ENCODE measurements around the gene BBS9.

BBS9 gene

DNA sequence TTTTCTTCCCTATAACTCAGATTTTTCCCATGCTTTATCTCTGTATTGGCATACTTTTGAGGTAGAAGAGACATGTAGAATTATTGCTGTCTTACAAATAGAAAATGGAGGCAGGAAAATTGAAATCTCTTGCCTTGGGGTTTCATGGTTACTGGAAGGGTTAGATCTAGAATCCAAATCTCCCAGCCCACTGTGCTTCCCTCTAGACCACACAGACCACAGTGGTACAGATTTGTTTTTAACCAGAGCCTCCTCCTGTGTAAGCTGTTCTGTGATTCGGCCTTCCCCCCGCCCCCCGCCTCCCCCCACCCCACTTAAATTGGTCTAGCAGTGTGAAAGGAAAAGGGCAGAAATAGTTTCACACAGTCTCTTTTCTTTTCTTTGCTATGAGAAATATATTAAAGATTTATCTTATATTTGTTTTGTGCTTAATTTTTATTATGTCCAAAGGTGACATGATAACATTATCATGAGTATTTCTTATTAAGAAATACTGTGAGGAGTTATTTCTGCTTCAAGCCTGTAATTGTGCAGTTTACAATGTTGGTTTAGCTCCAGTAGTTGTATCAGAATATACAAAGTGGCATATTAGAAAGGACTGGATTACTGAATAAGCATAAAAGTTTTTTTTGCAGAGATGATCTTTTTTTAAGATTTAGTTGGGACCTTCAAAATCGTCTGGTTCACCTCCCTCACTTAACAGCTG lies 407.2 kb downstream of the BBS9 start:
- in situ Hi-C loops (cut with HindIII; ENCODE audit: low sequenced_read_pairs) = no loop called here

GRCh38 chr7:33537104-33537477 lies 407.7 kb downstream of the BBS9 start:
- in situ Hi-C loops (cut with HindIII; ENCODE audit: low sequenced_read_pairs) = no loop called here

GRCh38 chr7:33539198-33539597 lies 409.8 kb downstream of the BBS9 start:
- in situ Hi-C loops (cut with HindIII; ENCODE audit: low sequenced_read_pairs) = no loop called here

- in situ Hi-C loops (cut with HindIII; ENCODE audit: low sequenced_read_pairs) = no loop called here
Measured at GRCh38 chr7:33539659-33540400, 410.5 kb downstream of the BBS9 start.

- in situ Hi-C loops (cut with HindIII; ENCODE audit: low sequenced_read_pairs) = no loop called here
Measured at GRCh38 chr7:33547880-33548279, 418.5 kb downstream of the BBS9 start.

GRCh38 chr7:33550363-33550762 lies 421.0 kb downstream of the BBS9 start:
- in situ Hi-C loops (cut with HindIII; ENCODE audit: low sequenced_read_pairs) = no loop called here

- in situ Hi-C loops (cut with HindIII; ENCODE audit: low sequenced_read_pairs) = no loop called here
Measured at GRCh38 chr7:33550979-33551378, 421.6 kb downstream of the BBS9 start.

DNA sequence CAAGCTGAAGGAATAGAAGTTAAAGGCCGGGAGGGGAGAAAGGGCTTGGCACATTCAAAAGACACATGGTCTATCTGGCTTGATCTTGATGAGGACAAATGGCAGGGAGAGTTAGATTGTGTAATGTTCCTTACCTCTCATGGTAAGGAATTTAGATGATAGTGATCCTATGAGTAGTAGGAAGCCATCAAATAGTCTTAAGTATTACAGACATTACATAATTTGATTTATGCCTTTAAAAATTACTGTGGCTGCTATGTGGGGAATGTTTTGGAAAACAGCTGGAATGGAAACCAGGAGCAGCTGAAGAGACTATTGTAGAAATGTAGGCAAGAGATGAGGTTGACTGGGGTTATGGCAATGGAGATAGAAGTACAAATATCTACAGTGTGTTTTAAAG lies 424.7 kb downstream of the BBS9 start:
- in situ Hi-C loops (cut with HindIII; ENCODE audit: low sequenced_read_pairs) = no loop called here

- in situ Hi-C loops (cut with HindIII; ENCODE audit: low sequenced_read_pairs) = no loop called here
Measured at GRCh38 chr7:33554576-33554975, 425.2 kb downstream of the BBS9 start.

DNA sequence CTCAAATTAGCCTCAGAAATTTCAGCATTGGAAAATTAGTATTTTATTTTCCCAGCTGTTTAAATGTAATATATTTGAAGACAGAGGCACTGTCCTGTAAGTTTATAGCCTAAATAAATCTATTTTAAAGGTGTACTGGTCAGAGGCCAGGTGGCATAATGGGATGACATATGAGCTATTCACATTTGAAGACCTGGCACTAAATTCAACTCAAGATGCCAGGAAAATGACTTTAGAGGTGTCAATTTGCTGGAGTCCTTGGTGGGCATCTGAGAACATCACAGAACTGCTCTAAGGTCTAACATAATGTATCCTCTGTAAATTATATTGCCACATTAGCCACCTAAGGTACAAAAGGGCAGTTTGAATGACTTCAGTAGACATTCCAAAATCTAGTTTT lies 427.1 kb downstream of the BBS9 start:
- in situ Hi-C loops (cut with HindIII; ENCODE audit: low sequenced_read_pairs) = no loop called here

DNA sequence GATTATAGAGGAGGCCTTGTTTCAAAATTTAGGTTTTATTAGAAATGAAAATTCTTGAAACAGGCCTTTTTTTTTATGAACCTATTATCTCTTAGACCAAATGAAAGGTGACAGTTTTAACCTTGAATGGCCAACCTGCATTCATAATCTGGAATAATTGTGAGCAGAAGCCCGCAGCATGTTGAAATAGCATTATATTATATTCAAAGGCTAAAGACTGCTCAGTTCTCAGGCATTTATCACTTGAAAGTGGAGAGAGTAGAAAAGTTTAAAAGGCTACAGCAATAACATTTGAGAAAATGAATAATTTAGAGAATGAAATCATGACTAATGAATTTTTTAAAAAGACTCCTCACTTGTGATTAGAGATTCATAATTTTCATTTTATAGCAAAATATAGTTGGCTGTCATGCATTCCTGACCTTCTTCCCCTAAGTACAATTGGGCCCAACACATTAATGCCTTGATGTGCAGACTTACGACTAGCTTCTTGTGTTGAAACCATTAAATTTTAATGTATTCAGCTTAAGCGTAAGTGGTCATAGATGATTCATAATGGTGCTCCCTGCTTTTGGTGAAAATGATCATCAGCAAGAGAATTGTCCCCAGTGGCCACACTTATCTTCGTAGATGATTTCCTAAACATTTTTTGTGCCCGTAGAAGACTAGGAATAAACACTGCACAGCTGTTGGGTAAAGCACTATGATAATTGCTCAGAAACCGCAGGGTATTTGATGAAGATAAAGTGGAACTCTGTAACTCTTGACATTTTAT lies 429.4 kb downstream of the BBS9 start:
- in situ Hi-C loops (cut with HindIII; ENCODE audit: low sequenced_read_pairs) = no loop called here

- in situ Hi-C loops (cut with HindIII; ENCODE audit: low sequenced_read_pairs) = no loop called here
Measured at GRCh38 chr7:33559324-33559710, 430.0 kb downstream of the BBS9 start.

- in situ Hi-C loops (cut with HindIII; ENCODE audit: low sequenced_read_pairs) = no loop called here
Measured at GRCh38 chr7:33562996-33563395, 433.6 kb downstream of the BBS9 start.

DNA sequence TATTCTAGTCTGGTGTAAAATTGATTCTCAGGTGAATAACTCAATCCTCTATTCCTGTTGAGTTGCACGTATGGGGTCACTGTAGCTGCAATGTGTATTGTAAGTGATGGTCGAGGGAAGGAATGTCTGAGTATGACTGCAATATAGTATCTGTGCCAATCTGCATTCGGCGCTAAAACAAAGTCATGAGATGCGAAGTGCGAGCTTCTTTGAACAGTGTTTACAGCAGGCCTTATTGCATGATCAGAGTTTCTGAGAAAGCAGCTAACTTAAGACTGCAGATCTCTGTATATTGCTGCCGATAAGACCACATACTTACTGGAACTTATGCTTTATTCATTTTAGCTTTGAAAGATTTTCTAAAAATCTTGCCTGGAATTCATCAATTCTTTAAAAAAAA lies 434.3 kb downstream of the BBS9 start:
- in situ Hi-C loops (cut with HindIII; ENCODE audit: low sequenced_read_pairs) = no loop called here

GRCh38 chr7:33578166-33578565 lies 448.8 kb downstream of the BBS9 start:
- in situ Hi-C loops (cut with HindIII; ENCODE audit: low sequenced_read_pairs) = no loop called here

DNA sequence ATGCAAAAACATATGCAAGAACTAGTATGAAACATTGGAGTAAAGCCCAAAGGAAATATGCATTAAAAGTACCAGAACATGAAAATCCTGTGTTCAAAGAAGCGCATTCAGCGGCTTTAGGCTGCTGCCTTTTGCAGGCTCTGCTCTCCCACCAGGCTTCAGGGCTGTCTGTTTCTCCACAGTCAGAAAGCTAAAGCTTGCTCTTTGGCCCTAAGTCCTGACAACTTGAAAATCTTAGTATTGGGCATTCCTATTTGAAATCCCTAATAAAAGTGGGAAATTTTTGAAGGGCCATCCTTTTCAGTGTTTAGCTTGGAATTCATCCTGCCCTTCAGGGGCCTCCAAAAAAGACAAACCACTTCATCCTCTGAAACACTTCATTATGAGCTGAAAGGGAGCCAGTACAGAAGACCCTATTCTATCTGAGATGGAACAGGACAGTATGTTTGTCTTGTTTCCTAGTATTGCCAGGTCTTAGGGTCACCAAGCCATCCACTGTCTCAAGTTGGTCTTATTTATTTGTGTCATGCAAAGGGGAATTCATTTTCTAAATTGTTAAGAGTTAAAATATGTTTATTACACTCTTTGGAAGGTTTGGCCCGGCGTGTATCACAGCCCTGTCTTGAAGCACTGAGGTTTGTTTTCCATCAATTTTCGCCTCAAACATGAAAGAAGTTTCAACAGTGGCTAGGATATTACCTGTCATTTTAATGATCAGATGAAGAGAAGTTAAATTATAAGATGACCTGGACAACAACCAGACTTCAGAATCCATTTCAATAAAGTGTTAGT lies 449.7 kb downstream of the BBS9 start:
- in situ Hi-C loops (cut with HindIII; ENCODE audit: low sequenced_read_pairs) = no loop called here

DNA sequence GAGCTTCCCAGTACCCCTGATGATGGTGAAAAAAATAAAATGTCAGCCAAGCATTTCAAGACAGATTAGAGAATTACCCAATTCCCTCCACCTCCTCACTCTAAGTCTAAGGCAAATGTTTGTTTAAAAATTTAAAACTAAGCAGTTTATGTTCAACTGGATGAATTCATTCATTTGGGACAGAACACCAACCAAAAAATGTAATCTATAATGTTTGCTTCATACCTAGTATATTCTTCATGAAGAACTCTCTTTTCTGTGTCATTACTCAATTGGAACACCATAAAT lies 450.3 kb downstream of the BBS9 start:
- in situ Hi-C loops (cut with HindIII; ENCODE audit: low sequenced_read_pairs) = no loop called here

GRCh38 chr7:33581236-33581635 lies 451.9 kb downstream of the BBS9 start:
- in situ Hi-C loops (cut with HindIII; ENCODE audit: low sequenced_read_pairs) = no loop called here

GRCh38 chr7:33582104-33582503 lies 452.7 kb downstream of the BBS9 start:
- in situ Hi-C loops (cut with HindIII; ENCODE audit: low sequenced_read_pairs) = no loop called here

DNA sequence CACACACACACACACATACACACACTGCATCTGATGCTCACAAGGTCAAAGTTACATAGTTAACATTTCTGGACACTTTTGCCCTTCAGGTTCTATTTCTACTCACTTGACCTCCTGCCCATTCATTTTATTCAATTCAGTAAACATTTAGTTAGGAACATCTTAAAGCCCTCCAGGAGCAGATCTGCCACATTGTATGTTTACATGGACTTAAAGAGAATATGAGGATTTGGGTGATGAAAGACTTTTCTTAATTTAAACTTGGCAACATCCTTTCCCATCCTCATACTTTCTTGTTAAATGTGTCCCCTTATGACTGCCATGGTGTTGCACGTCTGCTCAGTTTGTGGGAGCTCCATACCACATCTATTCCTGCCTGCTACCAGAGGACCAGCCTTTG lies 453.2 kb downstream of the BBS9 start:
- in situ Hi-C loops (cut with HindIII; ENCODE audit: low sequenced_read_pairs) = no loop called here

GRCh38 chr7:33589911-33590310 lies 460.5 kb downstream of the BBS9 start:
- in situ Hi-C loops (cut with HindIII; ENCODE audit: low sequenced_read_pairs) = no loop called here

Measured in DLD1 (cell line).